Fibroblast of pulmonary artery (primary cell): ENCODE results near the gene SRSF4.

ENCODE experiments used
- DNase-seq: peaks from one replicate; pipeline ENCODE4 v3.0.0-alpha.2; 2010; ENCODE audit warnings: low read depth
- H3K4me3 ChIP-seq: replicated peaks from 2 replicates; pipeline ENCODE4 v1.5.1; 2011; ENCODE audit warnings: low read depth, mild to moderate bottlenecking, control low read depth, low read length, moderate library complexity
- TF ChIP-seq, protein P1 (sequence below): IDR thresholded peaks from 2 replicates; pipeline ENCODE4 v1.5.1; 2011; ENCODE audit warnings: mild to moderate bottlenecking, control low read depth, low read length, inconsistent platforms; ENCODE audit errors: missing control alignments

Gene SRSF4

DNA sequence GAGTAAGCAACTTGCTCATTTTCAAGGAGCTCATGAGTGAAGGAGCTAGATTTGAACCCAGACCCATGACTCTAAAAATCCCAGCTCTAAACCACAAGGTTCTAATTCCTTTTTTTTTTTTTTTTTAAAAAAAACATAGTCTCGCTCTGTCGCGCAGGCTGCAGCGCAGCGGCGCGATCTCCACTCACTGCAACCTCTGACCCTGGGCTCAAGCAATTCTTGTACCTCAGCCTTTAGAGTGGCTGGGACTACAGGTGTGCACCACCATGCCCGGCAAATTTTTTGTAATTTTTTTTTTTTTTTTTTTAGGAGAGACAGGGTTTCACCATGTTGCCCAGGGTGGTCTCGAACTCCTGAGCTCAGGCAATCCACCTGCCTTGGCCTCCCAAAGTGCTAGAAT is 13.8 kb downstream of the SRSF4 start:
- TF ChIP-seq, protein P1, sequence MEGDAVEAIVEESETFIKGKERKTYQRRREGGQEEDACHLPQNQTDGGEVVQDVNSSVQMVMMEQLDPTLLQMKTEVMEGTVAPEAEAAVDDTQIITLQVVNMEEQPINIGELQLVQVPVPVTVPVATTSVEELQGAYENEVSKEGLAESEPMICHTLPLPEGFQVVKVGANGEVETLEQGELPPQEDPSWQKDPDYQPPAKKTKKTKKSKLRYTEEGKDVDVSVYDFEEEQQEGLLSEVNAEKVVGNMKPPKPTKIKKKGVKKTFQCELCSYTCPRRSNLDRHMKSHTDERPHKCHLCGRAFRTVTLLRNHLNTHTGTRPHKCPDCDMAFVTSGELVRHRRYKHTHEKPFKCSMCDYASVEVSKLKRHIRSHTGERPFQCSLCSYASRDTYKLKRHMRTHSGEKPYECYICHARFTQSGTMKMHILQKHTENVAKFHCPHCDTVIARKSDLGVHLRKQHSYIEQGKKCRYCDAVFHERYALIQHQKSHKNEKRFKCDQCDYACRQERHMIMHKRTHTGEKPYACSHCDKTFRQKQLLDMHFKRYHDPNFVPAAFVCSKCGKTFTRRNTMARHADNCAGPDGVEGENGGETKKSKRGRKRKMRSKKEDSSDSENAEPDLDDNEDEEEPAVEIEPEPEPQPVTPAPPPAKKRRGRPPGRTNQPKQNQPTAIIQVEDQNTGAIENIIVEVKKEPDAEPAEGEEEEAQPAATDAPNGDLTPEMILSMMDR: no peak
- H3K4me3 ChIP-seq: no peak overlapping the region
- DNase-seq: no peak

DNA sequence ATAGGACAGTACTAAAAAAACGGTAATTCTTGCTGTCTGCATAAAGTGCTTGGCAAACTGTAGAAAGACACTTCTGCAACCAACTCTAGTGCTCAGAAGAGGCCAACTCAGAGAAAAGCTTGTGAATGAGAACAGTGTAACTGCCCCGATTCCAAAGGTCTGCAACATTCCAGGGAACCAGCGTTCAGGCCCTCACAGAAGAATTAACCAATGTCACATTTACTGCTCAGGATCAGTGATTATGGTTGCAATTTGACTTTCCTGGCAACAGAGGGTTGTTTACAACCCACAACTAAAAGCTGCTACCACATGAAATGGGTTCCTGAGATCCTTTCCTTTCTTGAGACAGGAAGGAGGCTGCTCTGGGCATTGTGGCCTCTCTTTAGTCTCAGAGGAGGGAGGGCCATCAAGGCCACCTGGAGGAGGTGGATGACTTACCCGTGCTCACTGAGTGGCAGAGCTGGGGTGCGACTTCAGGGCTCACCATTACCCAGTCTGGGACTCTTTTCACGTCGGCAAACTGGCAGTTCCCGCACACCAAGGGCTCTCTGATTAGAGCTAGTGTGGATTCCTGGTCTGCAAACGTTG is 15.3 kb downstream of the SRSF4 start:
- no peak overlapping the region for H3K4me3 ChIP-seq
- TF ChIP-seq, protein P1: no peak
- no peak for DNase-seq

DNA sequence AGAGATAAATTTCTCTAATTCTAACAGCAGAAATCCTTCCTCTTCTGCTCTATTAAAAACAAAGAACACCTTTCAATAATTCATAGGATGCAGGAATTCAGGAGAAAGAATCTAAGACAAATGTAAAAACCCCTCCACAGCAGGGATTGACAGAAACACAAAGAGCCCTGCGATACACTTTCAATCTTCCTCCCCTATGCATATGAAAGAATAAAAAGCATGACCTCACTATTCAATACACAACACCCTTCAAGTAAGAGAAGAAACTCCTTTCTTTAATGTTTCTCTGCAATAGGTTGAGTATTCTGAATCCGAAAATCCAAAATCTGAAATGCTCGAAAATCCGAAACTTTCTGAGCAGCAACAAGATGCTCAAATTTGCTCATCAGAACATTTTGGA is 17.1 kb downstream of the SRSF4 start:
- DNase-seq: no peak
- no peak overlapping the region for H3K4me3 ChIP-seq

DNA sequence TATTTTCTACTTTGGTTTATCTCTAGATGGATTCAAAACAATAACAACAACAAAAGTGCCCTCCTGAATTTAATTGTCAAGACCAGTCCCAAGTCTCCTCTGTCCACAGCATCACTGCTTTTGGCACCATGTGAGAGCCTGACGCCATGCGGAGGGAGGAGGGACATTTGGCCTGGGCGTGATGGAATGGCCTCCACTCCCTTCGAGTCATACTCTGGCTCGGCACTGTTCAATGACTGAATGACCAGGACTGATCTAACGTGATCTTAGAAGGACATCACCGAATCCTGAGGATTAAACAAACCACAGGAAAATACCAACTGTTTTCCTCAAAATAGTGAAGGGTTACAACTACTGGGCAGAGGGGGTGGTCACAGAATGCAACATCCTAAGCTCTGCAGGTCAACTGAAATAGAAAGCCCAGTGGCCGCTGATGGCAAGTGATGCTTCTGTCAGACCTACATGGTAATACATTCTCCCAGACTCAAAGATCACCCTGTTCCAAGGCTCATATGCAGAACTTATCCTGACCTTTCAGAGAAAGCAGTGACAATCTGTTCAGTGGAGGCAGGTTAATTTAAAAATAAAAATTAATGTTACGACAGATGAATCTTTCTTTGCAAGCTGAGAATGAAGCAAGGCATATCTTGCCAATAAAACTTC is 19.1 kb downstream of the SRSF4 start:
- TF ChIP-seq, protein P1: no peak
- DNase-seq: no peak
- H3K4me3 ChIP-seq: no peak overlapping the region

More for the DNA sequence above, 17.1 kb downstream of the SRSF4 start:
- TF ChIP-seq, protein P1: no peak

DNA sequence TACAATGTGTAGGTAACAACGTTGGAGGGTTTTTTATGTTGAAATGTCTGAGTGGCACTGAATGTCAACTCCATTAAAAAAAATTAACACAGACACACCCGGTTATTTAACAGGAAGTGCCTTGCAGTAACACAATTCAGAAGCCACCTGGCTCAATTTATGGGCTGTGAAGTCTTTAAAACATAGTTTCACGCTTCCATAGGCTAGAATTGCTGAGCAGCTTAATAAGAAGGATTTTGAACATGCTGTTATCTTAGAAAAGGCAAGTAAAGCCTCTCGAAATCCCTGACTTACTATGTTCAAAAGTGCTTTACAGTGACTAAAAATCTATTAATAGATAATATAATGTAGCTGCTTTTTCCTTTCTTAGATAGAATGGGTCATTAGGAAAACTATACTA is 19.7 kb downstream of the SRSF4 start:
- no peak for DNase-seq
- no peak overlapping the region for H3K4me3 ChIP-seq
- TF ChIP-seq, protein P1: no peak

DNA sequence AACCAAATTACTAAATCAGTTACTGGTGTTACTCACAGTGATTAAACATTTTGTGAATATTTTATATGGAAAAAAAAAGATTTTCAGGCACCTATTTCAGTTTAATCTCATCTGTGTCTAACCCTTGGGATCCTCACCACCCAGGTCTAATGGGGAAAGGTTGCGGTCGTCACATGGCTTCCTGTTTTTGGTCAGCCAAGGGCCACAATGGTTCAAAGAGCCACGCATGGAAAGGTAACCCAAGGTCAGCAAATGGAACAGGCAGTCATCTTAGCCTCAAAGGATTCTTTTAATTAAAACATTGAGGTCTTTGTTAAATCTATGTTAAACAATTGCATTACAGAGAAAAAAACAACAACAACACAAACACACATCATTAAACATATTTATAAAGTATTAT is 21.9 kb downstream of the SRSF4 start:
- TF ChIP-seq, protein P1: no peak
- no peak for DNase-seq
- no peak overlapping the region for H3K4me3 ChIP-seq

DNA sequence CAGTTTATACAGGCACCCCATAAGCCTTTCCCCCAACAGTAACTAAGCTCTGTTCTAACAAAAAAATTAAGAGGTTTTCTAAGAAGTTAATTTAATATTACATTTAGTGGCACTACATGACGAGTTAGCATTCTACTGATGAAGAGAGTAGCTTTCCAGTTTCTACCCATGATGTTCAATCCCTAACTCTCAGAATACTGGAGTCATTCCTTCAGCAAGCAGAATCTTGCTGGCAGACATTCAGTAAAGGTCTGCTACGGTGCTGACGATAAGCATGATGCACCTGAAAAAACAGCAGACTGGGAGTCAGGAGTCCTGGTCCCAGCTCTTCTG is 24.5 kb downstream of the SRSF4 start:
- no peak for DNase-seq
- TF ChIP-seq, protein P1: no peak
- H3K4me3 ChIP-seq: no peak overlapping the region
